ENCODE data around the gene SUPT4H1. TPM values are rescaled to one million over a fixed set of nuclear protein-coding genes. Genes with fewer than 3 reads are reported as not detected.

SUPT4H1 gene
- total RNA-seq, 1 experiment from 2014 or later = 53.8 TPM

- H3K9me3 ChIP-seq (ENCODE audit: control insufficient read depth, insufficient read depth, low read depth, low read length) = no peaks in the 10 kb centered on the region
- H3K27ac ChIP-seq (ENCODE audit: low read length) = no peak overlapping the region
- TF ChIP-seq SIN3A (IDR thresholded peaks at IDR 0.05; ENCODE audit: borderline replicate concordance, insufficient read depth, low read depth, low read length) (no peak), CTCF (IDR thresholded peaks at IDR 0.05) (no peak), TCF7L2 (IDR thresholded peaks at IDR 0.05; ENCODE audit: low read depth, low read length) (no peak), REST (IDR thresholded peaks at IDR 0.05; ENCODE audit: insufficient read depth in 1 of 2, low read depth in 2 of 2, low read length in 1 of 2) (no peak), POLR2AphosphoS5 (IDR thresholded peaks at IDR 0.05; ENCODE audit: low read depth, low read length) (no peak)
- intact Hi-C loops (cut with micrococcal nuclease; ENCODE audit: unreplicated experiment) = no loop called here
- POLR2A ChIA-PET = interaction anchor here (0.7 kb wide), 1 partner anchor 262 kb away, joined by 3 read pairs; no protein-coding TSS in a partner anchor
- BruUV-seq (replicated peaks) = no TSS peak
- in situ Hi-C loops (cut with HindIII; ENCODE audit: low pct_unique_long_range_greater_than_20kb, low sequenced_read_pairs) = no loop called here
- no peak overlapping the region for H3K4me3 ChIP-seq (ENCODE audit: low read depth in 2 of 2, low read length in 2 of 2)
- ATAC-seq (no peak), DNase-seq (ENCODE audit: low read depth, low spot score) (no peak)
- CTCF ChIA-PET = no interaction called here
- H3K4me1 ChIP-seq (ENCODE audit: control insufficient read depth, insufficient read depth, low read length) = no peaks in the 10 kb centered on the region
- no peaks in the 10 kb centered on the region for H3K27me3 ChIP-seq (ENCODE audit: control insufficient read depth, insufficient read depth, low read length)
- H3K36me3 ChIP-seq (ENCODE audit: control insufficient read depth, insufficient read depth, low read length) = no peaks in the 10 kb centered on the region
Observed at GRCh38 chr17:58302919-58303585, 48.9 kb downstream of the SUPT4H1 start.

GRCh38 chr17:58302171-58302918 lies 49.7 kb downstream of the SUPT4H1 start:
- in situ Hi-C loops (cut with HindIII; ENCODE audit: low pct_unique_long_range_greater_than_20kb, low sequenced_read_pairs) (no loop called here), intact Hi-C loops (cut with micrococcal nuclease; ENCODE audit: unreplicated experiment) (no loop called here)
- DNase-seq (ENCODE audit: low read depth, low spot score) (no peak), ATAC-seq (no peak)
- TF ChIP-seq TCF7L2 (IDR thresholded peaks at IDR 0.05; ENCODE audit: low read depth, low read length) (no peak), REST (IDR thresholded peaks at IDR 0.05; ENCODE audit: insufficient read depth in 1 of 2, low read depth in 2 of 2, low read length in 1 of 2) (no peak), SIN3A (IDR thresholded peaks at IDR 0.05; ENCODE audit: borderline replicate concordance, insufficient read depth, low read depth, low read length) (no peak), POLR2AphosphoS5 (IDR thresholded peaks at IDR 0.05; ENCODE audit: low read depth, low read length) (no peak), CTCF (IDR thresholded peaks at IDR 0.05) (no peak)
- BruUV-seq (replicated peaks) = no TSS peak
- Histone ChIP-seq H3K4me3 (ENCODE audit: low read depth in 2 of 2, low read length in 2 of 2) (no peak overlapping the region), H3K27me3 (ENCODE audit: control insufficient read depth, insufficient read depth, low read length) (no peaks in the 10 kb centered on the region), H3K27ac (ENCODE audit: low read length) (no peak overlapping the region), H3K36me3 (ENCODE audit: control insufficient read depth, insufficient read depth, low read length) (no peaks in the 10 kb centered on the region), H3K9me3 (ENCODE audit: control insufficient read depth, insufficient read depth, low read depth, low read length) (no peaks in the 10 kb centered on the region), H3K4me1 (ENCODE audit: control insufficient read depth, insufficient read depth, low read length) (no peaks in the 10 kb centered on the region)
- CTCF ChIA-PET = interaction anchor here (0.6 kb wide), 1 partner anchor 157 kb away, joined by 3 read pairs; no protein-coding TSS in a partner anchor
- POLR2A ChIA-PET = interaction anchor here (0.7 kb wide), 1 partner anchor 262 kb away, joined by 3 read pairs; no protein-coding TSS in a partner anchor

Data from Panc1 (cell line).